ENCODE results near the gene SERPINF2. TPM values are rescaled to one million over a fixed set of nuclear protein-coding genes. Genes with fewer than 3 reads are reported as not detected.
"Not testable (repeated sequence)": the region's sequence is repeated elsewhere in the genome, so short reads cannot be mapped to it uniquely, and the experiment has no call there.

Gene SERPINF2
- total and polyA plus RNA-seq, 2 donors: 4.3 to 31.0 TPM

GRCh38 chr17:1737531-1738291, 5.0 kb upstream of the SERPINF2 start:
- no peak for DNase-seq (ENCODE audit: low read depth in 6 of 9, low spot score in 9 of 9)
- peaks cover 0 to 13% of the 10 kb centered on the region in 2 donors for H3K4me1 ChIP-seq (ENCODE audit: control insufficient read depth in 2 of 2, insufficient read depth in 2 of 2, low read length in 2 of 2)

DNA sequence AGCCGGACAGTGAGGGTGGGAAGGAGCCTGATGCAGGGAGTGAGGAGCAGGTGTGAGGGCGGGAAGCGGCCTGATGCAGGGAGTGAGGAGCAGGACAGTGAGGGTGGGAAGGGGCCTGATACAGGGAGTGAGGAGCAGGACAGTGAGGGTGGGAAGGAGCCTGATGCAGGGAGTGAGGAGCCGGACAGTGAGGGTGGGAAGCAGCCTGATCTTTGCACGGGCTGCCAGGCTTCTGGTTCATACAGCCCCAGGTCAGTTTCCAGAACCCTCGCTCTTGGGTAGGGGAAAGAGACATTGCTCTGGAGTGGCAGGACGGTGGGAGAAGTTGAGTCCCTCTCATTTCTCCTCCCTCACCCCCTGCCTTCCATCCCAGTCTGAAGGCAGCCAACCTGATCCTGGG, 772 bp upstream of the SERPINF2 start:
- H3K27me3 ChIP-seq (ENCODE audit: control insufficient read depth in 2 of 2, insufficient read depth in 1 of 2, low read length in 1 of 2); H3K4me1 ChIP-seq (ENCODE audit: control insufficient read depth in 2 of 2, insufficient read depth in 2 of 2, low read length in 2 of 2); H3K27ac ChIP-seq (ENCODE audit: low read depth in 1 of 2, low read length in 1 of 2); DNase-seq (ENCODE audit: low read depth in 6 of 9, low spot score in 9 of 9); H3K4me3 ChIP-seq (ENCODE audit: low read length in 2 of 2); H3K9me3 ChIP-seq (ENCODE audit: control insufficient read depth in 2 of 2, insufficient read depth in 1 of 2, low read length in 1 of 2): not testable (repeated sequence)
- H3K36me3 ChIP-seq (ENCODE audit: control insufficient read depth in 2 of 2, insufficient read depth in 2 of 2, low read length in 1 of 2): peaks cover 8 to 13% of the 10 kb centered on the region in 2 donors
- WGBS: 80% methylated on average over 7 of the region's 7 CpGs

More at GRCh38 chr17:1737531-1738291, 5.0 kb upstream of the SERPINF2 start:
- Histone ChIP-seq H3K27me3 (ENCODE audit: control insufficient read depth in 2 of 2, insufficient read depth in 1 of 2, low read length in 1 of 2) (no peaks in the 10 kb centered on the region), H3K27ac (ENCODE audit: low read depth in 1 of 2, low read length in 1 of 2) (no peak overlapping the region), H3K36me3 (ENCODE audit: control insufficient read depth in 2 of 2, insufficient read depth in 2 of 2, low read length in 1 of 2) (peaks cover 32 to 49% of the 10 kb centered on the region in 2 donors), H3K9me3 (ENCODE audit: control insufficient read depth in 2 of 2, insufficient read depth in 1 of 2, low read length in 1 of 2) (no peaks in the 10 kb centered on the region), H3K4me3 (ENCODE audit: low read length in 2 of 2) (no peak overlapping the region)
- WGBS: 97% methylated on average over 21 of the region's 21 CpGs

DNA sequence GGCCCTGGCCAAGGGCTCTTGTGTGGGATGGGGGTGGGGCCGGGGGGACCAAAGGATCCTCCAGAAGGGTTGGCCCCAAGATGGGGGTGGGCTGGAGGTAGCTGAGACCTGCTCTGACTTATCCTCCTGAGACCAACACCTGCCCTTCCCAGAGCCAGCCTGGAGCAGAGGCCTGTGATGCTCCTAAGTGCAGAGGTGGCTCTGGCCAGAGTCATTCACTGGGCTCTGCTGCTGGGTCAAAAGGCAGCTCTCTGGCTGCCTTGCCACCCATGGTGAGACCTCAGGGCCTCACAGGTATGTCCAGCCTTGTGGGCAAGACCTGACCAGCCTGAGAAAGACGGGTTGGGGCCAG, 393 bp downstream of the SERPINF2 start:
- Histone ChIP-seq H3K4me3 (ENCODE audit: low read length in 2 of 2) (no peak overlapping the region), H3K36me3 (ENCODE audit: control insufficient read depth in 2 of 2, insufficient read depth in 2 of 2, low read length in 1 of 2) (peaks cover 2 to 3% of the 10 kb centered on the region in 2 donors), H3K27me3 (ENCODE audit: control insufficient read depth in 2 of 2, insufficient read depth in 1 of 2, low read length in 1 of 2) (no peaks in the 10 kb centered on the region), H3K9me3 (ENCODE audit: control insufficient read depth in 2 of 2, insufficient read depth in 1 of 2, low read length in 1 of 2) (no peaks in the 10 kb centered on the region), H3K4me1 (ENCODE audit: control insufficient read depth in 2 of 2, insufficient read depth in 2 of 2, low read length in 2 of 2) (no peaks in the 10 kb centered on the region), H3K27ac (ENCODE audit: low read depth in 1 of 2, low read length in 1 of 2) (no peak overlapping the region)
- WGBS: 93% methylated on average over 2 of the region's 2 CpGs
- no peak for DNase-seq (ENCODE audit: low read depth in 6 of 9, low spot score in 9 of 9)

DNA sequence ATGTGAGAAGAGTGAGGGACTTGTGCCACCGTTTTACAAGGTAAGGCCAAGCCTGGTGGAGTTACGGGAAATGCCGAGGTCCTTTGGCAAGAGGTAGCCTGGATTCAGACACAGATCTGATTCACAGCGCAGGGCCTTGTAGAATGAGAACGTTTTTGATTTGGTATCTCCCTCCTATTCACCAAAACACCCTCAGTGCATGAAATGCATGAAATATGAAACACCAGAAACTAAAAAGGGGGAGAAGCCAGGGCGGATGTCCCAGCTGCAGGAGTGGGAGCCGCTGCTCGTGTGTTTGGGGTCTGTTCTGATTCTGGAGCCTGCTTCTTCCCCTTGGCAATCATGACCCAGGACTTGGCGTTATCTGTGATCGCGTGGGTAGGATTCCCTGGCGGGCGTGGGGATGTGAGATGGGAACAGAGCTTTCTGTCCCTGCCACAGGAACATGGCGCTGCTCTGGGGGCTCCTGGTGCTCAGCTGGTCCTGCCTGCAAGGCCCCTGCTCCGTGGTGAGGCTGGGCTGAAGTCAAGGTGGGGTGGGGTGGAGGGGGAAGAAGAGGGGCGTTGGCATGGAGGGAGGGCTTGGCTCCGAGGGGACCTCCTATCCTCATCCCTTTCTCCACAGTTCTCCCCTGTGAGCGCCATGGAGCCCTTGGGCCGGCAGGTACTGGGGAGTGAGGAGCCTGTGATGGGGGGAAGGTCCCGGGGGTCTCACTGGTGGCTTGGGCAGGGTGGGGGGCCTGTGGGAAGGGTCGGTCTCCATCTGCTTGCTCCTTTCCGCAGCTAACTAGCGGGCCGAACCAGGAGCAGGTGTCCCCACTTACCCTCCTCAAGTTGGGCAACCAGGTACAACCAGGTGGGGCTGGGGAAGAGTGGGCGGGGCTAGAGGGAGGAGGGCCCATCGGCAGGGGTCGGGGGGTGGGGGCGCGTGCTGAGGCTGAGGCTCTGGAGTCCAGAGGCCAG, 2.2 kb downstream of the SERPINF2 start:
- no peak for DNase-seq (ENCODE audit: low read depth in 6 of 9, low spot score in 9 of 9)
- peak overlapping the region in 1 of 2 donors; percentile 54 for H3K27ac ChIP-seq (ENCODE audit: low read depth in 1 of 2, low read length in 1 of 2)
- no peak overlapping the region for H3K4me3 ChIP-seq (ENCODE audit: low read length in 2 of 2)
- H3K27me3 ChIP-seq (ENCODE audit: control insufficient read depth in 2 of 2, insufficient read depth in 1 of 2, low read length in 1 of 2): no peaks in the 10 kb centered on the region
- H3K36me3 ChIP-seq (ENCODE audit: control insufficient read depth in 2 of 2, insufficient read depth in 2 of 2, low read length in 1 of 2): no peaks in the 10 kb centered on the region
- H3K9me3 ChIP-seq (ENCODE audit: control insufficient read depth in 2 of 2, insufficient read depth in 1 of 2, low read length in 1 of 2): no peaks in the 10 kb centered on the region
- H3K4me1 ChIP-seq (ENCODE audit: control insufficient read depth in 2 of 2, insufficient read depth in 2 of 2, low read length in 2 of 2): no peaks in the 10 kb centered on the region
- 87% methylated on average over 29 of the region's 29 CpGs for whole genome bisulfite sequencing

DNA sequence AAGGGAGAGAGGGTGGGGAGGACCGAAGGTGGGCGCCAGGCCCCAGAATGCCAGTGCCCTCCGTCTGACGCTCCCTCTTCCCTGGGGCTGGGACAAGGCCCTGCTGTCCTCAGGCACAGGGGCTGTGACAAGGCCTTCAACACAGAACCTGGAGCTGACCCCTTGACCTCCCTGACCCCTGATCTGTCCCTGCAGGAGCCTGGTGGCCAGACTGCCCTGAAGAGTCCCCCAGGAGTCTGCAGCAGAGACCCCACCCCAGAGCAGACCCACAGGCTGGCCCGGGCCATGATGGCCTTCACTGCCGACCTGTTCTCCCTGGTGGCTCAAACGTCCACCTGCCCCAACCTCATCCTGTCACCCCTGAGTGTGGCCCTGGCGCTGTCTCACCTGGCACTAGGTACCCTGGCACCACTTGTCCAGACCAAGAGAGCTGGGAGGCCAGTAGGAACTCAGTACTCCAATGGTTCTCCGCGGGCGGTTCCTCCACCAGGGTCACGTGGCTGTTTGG, 2.9 kb downstream of the SERPINF2 start:
- Histone ChIP-seq H3K9me3 (ENCODE audit: control insufficient read depth in 2 of 2, insufficient read depth in 1 of 2, low read length in 1 of 2) (no peaks in the 10 kb centered on the region), H3K27ac (ENCODE audit: low read depth in 1 of 2, low read length in 1 of 2) (no peak overlapping the region), H3K36me3 (ENCODE audit: control insufficient read depth in 2 of 2, insufficient read depth in 2 of 2, low read length in 1 of 2) (no peaks in the 10 kb centered on the region), H3K4me1 (ENCODE audit: control insufficient read depth in 2 of 2, insufficient read depth in 2 of 2, low read length in 2 of 2) (peaks cover 0 to 2% of the 10 kb centered on the region in 2 donors), H3K27me3 (ENCODE audit: control insufficient read depth in 2 of 2, insufficient read depth in 1 of 2, low read length in 1 of 2) (no peaks in the 10 kb centered on the region), H3K4me3 (ENCODE audit: low read length in 2 of 2) (no peak overlapping the region)
- WGBS: 97% methylated on average over 12 of the region's 12 CpGs
- no peak for DNase-seq (ENCODE audit: low read depth in 6 of 9, low spot score in 9 of 9)

GRCh38 chr17:1746975-1747543, 4.4 kb downstream of the SERPINF2 start:
- H3K27me3 ChIP-seq (ENCODE audit: control insufficient read depth in 2 of 2, insufficient read depth in 1 of 2, low read length in 1 of 2): no peaks in the 10 kb centered on the region
- H3K4me3 ChIP-seq (ENCODE audit: low read length in 2 of 2): no peak overlapping the region
- peaks cover 0 to 8% of the 10 kb centered on the region in 2 donors for H3K4me1 ChIP-seq (ENCODE audit: control insufficient read depth in 2 of 2, insufficient read depth in 2 of 2, low read length in 2 of 2)
- 91% methylated on average over 22 of the region's 22 CpGs for WGBS
- H3K36me3 ChIP-seq (ENCODE audit: control insufficient read depth in 2 of 2, insufficient read depth in 2 of 2, low read length in 1 of 2): no peaks in the 10 kb centered on the region
- H3K27ac ChIP-seq (ENCODE audit: low read depth in 1 of 2, low read length in 1 of 2): no peak overlapping the region
- no peak for DNase-seq (ENCODE audit: low read depth in 6 of 9, low spot score in 9 of 9)
- H3K9me3 ChIP-seq (ENCODE audit: control insufficient read depth in 2 of 2, insufficient read depth in 1 of 2, low read length in 1 of 2): no peaks in the 10 kb centered on the region

- WGBS: 94% methylated on average over 9 of the region's 9 CpGs
- Histone ChIP-seq H3K36me3 (ENCODE audit: control insufficient read depth in 2 of 2, insufficient read depth in 2 of 2, low read length in 1 of 2) (no peaks in the 10 kb centered on the region), H3K27me3 (ENCODE audit: control insufficient read depth in 2 of 2, insufficient read depth in 1 of 2, low read length in 1 of 2) (no peaks in the 10 kb centered on the region), H3K4me1 (ENCODE audit: control insufficient read depth in 2 of 2, insufficient read depth in 2 of 2, low read length in 2 of 2) (peaks cover 4 to 15% of the 10 kb centered on the region in 2 donors), H3K9me3 (ENCODE audit: control insufficient read depth in 2 of 2, insufficient read depth in 1 of 2, low read length in 1 of 2) (no peaks in the 10 kb centered on the region), H3K4me3 (ENCODE audit: low read length in 2 of 2) (no peak overlapping the region), H3K27ac (ENCODE audit: low read depth in 1 of 2, low read length in 1 of 2) (no peak overlapping the region)
- no peak for DNase-seq (ENCODE audit: low read depth in 6 of 9, low spot score in 9 of 9)
Measured at GRCh38 chr17:1750628-1751027, 8.0 kb downstream of the SERPINF2 start.

DNA sequence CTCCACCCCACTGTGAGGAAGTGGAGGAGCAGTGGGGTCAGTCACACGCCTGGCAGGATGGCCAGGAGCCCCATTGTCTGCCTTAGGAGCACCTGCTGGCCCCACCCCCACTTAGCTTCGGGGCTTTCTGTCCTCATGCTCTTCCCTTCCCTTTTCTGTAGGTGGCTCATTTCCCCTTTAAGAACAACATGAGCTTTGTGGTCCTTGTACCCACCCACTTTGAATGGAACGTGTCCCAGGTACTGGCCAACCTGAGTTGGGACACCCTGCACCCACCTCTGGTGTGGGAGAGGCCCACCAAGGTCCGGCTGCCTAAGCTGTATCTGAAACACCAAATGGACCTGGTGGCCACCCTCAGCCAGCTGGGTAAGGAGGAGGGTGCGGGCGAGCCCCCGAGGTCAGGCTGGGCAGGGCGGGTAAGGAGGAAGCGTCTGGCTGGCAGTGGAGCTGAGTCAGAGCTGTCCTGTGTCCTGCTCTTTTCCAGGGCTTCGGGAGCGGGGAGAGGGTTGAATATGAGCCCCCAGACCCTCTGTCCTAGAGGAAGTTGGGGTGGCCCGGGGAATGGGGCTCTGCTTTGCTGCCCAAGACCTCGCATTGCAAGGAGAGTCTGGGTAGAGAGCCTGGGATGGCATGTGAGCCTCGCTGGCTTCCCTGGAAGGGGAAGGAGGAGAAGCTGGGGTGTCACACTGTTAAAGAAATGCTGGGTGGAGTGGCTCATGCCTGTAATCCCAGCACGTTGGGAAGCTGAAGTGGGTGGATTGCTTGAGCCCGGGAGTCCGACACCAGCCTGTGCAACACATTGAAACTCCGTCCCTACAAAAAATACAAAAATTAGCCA, 10.0 kb downstream of the SERPINF2 start:
- H3K36me3 ChIP-seq (ENCODE audit: control insufficient read depth in 2 of 2, insufficient read depth in 2 of 2, low read length in 1 of 2): no peaks in the 10 kb centered on the region
- DNase-seq (ENCODE audit: low read depth in 6 of 9, low spot score in 9 of 9): peak in 2 of 9 donors; percentile 36 to 60

More for the DNA sequence above, 10.0 kb downstream of the SERPINF2 start:
- no peaks in the 10 kb centered on the region for H3K9me3 ChIP-seq (ENCODE audit: control insufficient read depth in 2 of 2, insufficient read depth in 1 of 2, low read length in 1 of 2)
- peaks cover 4 to 15% of the 10 kb centered on the region in 2 donors for H3K4me1 ChIP-seq (ENCODE audit: control insufficient read depth in 2 of 2, insufficient read depth in 2 of 2, low read length in 2 of 2)
- WGBS: 47% methylated on average over 18 of the region's 18 CpGs
- no peaks in the 10 kb centered on the region for H3K27me3 ChIP-seq (ENCODE audit: control insufficient read depth in 2 of 2, insufficient read depth in 1 of 2, low read length in 1 of 2)
- H3K4me3 ChIP-seq (ENCODE audit: low read length in 2 of 2): no peak overlapping the region
- no peak overlapping the region for H3K27ac ChIP-seq (ENCODE audit: low read depth in 1 of 2, low read length in 1 of 2)

All from thymus (tissue), 11 donors.